ENCODE measurements around the gene ACTN4.

ACTN4 gene

DNA sequence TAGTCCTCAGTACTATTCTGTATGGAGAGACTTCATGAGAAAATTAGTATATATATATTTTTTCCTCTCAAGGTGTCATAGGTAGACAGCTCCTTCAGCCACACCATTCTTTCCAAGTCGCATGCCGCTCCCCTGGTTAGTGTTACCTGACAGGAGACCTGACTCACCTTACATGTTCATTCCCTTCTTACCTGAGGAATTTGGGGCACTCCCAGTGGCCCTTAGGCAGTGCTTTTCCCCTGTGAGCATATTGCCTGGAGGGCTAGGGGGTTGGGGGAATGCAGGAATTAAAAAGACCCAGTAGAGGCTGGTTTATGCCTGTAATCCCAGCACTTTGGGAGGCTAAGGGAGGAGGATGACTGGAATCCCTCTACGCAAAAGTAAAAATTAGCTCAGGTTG lies 9.0 kb upstream of the ACTN4 start:
- DNase-seq: no peak

DNA sequence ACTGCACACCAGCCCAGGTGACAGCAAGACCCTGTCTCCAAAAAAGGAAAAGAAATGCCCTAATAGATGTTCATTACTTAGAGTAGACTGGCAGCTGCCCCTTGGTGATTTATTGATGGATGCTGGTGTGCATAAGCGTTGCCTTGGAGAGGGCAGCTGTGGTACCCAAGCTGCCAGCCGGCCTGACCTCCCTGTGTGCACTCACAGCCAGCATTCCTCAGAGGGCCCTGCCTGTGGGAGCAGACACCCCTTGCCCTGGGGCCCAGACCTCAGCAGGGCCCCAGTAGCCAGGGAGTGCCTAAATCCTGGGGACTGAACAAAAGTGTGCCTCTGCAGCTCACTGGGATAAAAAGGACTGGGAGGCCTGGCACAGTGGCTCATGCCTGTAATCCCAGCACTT lies 7.8 kb upstream of the ACTN4 start:
- no peak for DNase-seq

DNA sequence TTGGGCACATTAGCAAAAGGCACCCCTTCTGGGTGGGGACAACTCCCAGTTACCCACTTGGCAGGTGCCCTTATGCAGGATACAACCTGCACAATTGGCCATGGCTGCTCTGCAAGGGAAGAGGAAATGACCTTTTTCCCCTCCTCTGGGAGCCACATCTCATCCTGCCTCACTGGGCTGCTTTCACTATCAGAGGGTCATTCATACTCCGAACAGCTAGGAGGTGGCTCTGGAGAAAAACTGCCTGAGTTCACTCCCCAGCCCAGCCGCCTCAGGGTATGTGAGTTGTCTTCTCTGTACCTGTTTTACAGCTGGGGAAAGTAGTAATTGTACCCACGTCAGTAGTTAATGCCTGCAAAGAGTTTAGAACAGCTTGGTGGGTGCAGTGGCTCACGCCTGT lies 7.1 kb upstream of the ACTN4 start:
- DNase-seq: no peak

DNA sequence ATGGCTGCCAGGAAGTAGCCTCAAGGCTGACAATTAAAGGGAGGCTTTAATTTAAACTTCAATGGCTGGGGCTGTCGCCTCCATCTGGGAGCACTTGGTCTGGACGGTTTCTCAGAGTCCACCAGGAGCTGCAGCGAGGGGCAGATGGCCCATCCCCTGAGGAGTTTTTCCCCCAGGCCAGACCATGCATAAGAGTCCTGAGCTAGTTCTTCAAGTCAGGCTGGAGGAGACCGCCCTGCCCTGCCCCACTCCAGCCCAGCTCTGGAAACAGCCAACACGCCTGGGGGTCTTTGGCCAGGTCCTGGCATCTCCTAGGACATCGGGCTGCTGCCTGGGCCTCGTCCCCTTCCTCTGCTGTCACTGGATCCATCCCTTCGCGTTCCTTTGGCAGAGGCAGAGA lies 5.3 kb upstream of the ACTN4 start:
- DNase-seq: no peak

DNA sequence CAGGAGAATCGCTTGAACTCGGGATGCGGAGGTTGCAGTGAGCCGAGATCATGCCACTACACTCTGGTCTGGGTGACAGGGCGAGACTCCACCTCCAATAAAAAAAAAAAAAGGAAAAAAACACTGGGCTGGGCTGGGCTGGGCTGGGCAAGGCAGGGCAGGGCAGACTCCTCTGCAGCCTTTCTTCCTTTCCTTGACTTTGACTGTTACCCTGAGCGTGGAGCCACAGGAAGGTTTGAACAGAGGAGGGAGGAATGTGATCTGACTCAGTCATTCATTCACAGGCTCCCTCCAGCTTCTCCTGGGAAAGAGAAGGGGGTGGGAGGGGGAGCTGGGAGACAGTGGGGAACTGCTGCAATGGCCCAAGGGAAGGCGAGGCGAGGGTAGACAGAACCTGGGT lies 2.7 kb upstream of the ACTN4 start:
- no peak for DNase-seq

DNA sequence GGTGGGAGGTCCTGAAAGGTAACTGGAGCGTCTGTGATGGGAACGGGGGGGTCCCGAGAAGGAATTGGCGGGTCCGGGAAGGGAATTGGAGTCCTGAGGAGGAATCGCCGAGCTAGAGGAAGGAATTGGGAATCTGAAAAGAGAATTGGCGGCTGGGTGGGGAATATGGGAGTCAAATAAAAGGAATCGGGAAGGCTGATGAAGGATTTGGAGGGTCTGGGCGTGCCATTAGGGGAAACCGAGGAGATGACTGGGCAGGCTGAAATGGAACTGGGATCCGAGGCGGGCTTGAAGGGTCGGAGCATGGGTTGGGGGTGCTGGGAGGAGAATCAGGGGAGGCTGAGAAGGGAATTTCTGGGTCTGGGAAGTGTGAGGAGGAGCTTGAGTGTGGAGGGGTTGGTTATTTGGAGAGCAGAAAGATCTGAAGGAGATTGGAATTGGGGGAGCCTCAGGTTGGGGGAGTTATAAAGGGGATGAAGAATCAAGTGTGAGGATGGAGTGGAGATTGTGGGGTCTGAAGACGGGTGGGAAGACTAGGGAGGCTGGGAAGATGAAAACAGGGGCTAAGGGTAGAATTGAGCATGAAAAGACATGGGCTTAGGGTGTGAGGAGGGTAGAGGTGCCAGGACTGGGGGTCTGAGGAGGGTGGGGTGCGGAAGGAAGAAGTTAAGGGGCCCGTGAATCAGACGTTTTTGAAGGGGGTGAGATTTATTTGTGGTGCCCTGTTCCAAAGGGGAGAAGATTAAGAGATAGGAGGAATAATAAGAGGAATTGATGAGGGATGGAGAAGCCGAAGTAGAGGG lies 718 bp downstream of the ACTN4 start:
- peak; percentile 42 for DNase-seq

DNA sequence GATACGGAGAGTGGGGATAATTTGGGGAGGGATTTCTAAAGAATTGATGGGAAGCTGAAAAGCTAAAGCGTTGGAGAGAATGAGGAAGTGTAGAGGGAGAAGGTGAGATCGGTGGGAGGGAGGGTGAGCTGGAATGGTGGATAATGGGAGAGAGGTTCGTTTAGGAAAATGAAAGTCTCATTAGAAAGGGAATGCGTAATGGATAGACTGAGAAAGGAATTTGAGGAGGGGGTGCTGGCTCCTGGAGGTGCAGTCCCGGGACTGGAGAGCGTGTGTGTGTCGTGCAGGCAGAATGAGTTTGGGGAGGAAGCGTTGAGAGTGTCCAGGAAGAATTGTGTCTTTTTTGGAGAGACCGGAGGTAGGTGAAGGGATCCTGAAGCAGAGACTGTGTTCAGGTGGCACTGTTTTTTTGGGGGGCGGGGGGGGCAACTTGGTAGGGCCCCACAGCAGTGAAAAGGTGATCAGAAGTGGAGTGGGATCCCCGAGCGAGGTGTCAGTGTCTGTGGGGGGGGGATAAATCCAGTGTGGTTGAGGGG lies 1.4 kb downstream of the ACTN4 start:
- no peak for DNase-seq

DNA sequence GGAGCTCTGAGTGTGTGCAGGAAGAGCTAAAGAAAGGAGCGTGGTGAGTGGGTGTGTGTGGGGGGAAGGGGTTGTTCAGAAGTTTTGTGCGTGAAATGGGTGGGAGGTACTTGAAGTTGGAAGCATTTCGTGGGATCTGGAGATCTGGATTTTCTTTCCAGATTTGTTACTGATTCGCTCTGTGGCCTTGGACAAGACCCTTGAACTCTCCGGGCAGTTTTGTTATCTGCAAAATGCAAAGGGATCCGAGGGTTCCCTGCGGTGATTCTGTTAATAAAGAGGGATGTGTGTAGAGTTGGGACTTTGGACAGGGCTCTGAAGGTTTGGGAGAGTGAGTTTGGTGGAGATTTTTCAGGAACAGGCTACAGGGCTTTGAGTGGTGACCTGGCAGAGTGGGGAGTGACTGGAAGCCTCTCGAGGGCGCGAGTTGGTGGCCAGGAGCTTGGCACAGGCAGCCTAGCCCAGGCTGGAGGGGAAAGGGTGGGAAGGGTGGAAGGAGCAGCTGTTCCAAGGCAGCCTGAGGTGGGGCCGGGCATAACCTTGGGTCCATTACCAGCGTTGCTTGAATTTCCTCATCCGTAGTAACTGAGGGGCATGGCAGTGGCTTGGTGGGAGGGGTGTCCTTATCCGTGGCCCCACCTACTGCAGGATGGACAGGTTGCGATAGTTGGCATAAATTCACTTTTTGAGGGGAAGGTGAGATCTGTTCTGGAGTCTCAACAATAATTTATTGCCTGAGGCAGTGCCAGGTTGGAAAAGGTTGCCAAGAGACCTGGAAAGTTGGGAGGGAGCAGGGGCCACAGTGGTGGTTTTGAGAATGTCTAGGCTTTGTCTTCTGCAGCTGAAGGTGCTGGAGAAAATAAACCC lies 2.1 kb downstream of the ACTN4 start:
- DNase-seq: peak; percentile 47

DNA sequence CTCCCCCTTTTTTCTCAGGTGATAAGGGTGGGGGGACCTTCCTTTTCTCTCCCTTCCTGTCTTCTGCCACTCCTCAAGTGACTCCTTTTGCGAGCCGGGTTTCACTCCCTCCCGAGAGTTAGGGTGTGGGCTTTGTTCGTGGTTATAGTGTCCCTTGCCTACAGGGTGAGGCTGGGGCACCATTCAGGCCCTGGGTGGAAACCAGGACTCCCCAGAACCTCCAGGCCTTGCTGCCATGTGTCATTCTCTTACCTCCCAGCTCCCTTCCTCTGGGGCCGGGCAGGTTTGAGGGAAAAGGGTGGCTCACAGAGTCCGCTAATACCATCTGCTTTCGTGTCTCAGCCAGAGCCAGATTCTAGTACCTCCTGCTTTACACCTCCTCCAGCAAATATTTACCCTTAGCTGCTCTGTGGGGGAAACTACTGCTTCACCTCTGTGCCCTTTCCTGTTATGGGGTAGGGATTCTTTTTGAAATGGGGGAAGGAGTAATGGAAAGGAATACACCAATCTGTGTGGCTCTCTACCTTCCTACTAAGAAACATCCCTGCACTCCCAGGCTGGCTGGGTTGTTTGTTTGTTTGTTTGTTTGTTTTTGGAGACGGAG lies 2.8 kb downstream of the ACTN4 start:
- peak; percentile 72 for DNase-seq

DNA sequence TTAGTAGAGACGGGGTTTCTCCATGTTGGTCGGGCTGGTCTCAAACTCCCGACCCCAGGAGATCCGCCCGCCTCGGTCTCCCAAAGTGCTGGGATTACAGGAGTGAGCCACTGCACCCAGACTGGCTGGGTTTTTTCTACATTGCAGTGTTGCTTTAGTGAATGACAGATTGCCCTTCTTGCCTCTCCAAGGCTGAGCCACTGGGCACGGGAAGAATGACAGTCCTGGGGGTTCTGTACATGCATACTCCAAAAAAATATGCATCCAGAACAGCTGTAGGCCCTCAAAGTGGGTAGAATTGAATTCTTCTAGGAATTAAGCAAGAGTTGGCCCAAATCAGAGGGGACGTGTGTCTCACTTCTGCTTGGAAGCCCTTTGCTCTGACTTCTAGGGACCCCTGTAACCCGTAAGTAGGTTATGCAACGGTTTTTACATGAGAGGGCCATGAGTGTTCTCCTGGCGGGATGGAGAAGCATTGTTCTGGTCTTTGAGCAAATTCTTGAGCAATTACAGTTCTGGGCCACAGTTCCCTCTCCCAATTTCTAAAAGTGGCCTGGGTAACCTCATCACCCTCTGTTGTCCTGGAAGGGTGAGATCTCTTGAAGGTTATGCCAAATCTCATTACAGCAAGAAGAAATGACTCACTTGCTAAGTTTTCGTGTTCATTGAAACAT lies 3.6 kb downstream of the ACTN4 start:
- no peak for DNase-seq

DNA sequence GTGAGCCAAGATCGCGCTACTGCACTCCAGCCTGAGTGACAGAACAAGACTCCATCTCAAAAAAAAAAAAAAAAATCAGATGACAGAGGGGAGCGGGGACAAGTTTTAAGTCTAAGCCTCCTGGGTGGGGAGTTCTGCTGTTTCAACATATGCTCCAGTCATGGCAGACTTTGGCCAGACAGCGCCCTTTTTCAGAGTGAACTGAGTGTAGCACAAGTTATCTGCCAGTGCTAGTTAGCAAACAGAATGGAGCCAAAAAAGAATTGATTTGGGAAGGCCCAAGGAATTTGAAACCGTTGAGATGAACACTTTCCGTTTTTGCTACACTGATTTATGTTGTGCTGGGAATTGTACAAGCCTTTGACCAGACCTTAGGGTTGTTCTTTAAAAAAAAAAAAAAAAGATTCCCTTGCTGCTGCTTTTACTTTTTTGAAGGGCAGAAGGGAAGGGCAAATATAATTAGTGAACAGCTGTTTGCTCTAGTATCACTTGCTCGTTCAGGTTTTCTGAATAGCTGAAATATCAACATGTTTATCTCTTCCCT lies 5.7 kb downstream of the ACTN4 start:
- peak; percentile 96 for DNase-seq

DNA sequence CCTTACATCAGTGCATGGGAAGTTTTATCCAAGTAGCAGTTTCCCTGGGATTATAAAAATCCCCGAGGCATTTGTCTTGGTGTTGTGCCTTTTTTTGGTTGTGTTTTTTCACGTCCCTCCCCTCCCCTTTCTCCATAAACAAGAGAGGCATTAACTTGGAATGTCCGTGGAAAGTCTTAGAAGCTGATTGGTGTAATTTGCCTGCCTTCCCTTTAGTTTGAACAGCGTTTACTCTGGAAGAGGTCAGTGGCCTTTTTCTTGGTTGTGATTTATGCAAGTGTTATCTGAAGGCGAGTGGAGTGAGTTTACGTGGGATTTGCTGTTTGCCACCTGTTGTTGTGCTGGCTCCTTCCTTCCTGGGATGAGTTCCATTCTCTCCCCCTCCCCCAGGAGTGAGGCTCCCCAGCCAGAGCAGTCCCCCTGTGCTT lies 7.2 kb downstream of the ACTN4 start:
- no peak for DNase-seq

DNA sequence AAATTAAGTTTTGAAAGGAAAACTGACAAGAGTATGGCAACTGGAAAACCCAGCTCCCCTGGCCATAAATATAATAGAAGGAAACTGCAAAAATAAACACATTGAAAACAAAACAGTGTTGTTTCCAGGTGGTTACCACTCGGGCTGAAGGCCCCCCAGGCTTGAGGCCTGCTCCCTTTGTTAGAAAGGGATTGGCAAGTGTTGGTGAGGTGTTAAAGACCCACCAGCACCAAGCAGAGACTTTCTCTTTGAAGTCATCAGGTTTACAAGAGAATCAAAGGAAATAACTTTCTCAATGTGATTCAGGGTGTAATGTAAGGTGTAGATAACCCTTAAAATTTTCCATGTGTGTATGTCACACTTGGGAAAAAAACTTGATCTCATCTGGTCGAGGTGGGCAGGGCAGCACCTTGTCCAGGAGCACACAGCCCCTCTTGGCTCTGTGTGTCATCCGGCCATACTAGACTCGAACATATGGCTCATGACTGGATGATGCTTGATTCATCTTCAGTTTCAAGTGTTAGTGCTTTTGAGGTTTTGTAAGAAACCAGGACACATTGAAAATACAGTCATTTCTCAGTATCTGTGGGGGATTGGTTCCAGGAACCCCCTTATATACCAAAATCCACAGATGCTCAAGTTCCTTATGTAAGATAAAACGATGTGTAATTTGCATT lies 7.8 kb downstream of the ACTN4 start:
- peak; percentile 20 for DNase-seq

DNA sequence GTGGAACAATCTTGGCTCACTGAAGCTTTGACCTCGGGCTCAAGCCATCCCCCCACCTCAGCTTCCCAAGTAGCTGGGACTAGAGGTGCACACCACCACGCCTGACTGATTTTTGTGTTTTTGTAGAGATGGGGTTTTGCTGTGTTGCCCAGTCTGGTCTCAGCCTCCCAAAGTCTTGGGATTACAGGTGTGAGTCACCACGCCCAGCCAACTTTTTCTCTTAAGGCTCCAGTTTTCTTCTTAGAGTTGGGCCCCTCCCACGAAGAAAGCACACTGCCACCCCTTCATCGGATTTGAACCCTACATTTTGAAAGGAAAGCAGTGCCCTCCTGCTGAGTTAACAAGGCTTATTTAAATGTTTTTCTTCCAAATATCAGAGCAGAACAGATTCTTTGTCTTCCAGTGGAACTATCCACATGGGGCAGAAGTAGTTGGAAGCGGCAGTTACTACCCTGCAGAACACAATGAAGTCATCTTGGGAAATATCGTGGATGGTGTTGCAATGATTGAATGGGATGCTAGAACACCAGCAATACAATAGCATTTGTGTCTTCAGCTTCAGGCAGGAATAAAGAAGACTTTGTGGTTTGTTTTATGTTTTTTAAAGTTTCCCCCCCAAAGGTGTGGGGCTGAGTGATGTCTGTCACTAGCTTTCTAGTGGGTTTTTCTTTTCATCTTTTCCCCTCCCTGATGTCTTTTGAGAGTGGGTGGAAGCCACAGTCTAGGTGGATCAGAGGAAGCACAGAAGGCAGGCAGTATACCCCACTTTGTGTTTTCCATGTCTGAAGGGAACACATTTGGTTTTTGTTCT lies 8.9 kb downstream of the ACTN4 start:
- no peak for DNase-seq

DNA sequence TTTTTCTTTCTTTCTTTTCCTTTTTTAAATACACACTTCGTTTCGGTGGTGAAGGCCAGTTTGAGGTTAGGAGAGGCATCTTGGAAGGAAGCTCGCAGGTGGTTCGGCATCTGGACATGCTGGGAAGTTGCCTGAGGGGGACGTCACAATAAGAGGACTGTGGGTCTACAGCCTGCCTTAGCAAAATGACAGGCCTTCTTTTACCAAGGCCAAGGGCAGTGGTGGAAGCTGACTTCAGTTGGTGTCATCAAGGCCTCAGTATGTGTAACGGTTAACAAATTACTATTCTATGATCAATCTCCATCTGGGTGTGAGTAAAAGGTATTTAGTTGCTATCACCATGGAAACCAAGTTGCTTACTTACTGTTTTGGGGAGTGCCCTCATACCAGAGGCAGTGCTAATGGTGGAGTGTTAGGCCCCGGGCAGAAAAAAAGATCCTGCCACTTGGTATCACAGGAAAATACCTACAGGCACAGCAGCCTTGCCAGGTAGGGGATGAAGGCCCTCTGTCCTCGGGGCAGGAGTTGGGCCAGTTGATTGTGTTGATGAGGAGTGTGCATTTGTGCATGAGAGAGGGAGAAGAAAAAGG lies 10.3 kb downstream of the ACTN4 start:
- DNase-seq: no peak

DNA sequence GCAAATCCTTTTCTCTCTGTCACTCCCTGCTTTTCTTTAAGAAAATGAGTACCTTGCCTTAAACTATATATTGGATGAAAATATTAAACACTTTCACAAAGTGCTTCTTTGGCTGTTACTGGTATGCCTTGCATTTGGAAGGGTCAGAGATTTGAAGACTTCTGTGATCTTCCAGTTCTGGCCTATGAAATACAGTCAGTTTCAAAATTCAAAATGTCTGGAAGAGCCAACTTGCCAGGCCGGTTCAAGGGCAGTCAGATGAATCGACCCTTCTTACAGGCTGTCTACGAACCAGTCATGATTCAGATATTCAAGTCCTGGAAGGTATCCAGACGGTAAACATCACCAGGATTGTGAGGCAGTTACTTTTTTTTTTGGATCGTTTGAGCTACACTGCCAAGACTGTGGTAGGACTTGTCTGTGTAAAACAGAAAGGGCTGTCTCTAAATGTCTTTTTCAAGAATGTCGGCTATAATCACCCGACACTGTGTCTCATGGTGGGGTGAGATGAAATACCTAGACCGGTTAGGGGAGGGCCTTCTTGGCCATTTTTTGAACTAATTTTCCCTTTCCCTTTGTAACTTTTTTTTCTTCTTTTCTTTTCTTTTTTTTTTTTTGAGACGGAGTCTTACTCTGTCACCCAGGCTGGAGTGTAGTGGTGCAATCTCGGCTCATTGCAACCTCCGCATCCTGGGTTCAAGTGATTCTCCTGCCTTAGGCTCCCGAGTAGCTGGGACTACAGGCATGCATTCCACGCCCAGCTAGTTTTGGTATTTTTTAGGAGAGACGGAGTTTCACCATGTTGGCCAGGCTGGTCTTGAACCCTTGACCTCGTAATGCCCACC lies 11.2 kb downstream of the ACTN4 start:
- DNase-seq: peak; percentile 94

DNA sequence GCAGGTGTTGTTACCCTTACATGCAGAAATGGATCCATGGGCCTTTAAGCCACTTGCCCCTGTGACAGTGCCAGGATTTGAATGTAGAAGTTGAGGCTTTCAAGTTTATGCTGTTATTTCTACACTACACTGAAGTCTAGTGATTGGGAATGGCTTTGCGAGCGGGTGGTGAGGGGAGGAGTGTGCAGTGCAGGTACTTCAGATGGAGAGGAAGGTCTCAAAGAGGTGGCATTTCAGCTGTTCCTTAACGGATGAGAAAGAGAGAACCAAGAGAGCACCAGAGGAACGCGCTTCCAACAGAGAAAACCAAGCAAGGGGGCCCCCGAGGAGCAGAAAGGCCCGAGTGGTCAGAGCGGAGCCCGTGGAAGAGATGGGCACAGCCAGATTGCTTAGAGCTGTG lies 13.3 kb downstream of the ACTN4 start:
- no peak for DNase-seq

DNA sequence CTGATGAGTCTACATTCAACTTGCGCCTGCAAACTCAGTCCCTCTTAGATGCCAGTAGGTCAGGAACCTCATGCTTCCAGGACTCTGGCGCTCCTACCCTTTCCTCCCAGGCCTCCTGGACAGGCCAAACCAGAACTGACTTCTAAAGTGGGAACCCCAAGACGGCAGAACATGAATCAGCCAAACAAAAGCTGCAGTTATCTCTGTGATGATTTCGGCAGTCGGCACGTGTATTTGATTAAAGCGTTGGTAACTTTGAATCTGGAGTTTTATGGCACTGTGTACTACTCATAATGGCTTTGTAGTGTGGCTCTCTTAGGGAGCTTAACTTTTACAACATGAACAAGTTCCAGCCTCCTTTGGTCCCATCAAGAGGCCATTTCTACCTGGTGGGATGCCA lies 13.7 kb downstream of the ACTN4 start:
- no peak for DNase-seq

DNA sequence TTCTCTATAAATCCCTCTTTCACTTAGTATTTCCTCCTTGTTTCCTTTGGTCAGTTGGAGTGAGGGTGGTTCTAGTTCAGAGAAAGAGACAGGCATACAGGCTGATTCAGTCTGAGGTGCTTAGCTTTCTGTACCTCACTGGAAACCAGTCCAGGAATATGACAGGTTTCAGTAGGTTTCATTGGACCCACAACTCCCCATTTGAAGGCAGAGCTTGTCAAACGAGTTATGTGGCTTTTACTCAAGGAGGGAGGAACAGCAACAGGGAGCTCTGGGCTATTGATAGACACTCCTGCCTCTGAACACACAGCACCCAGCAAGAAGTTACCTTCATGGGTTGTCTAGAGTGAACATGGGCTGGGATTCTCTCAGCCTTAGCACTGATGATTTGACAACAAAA lies 14.5 kb downstream of the ACTN4 start:
- no peak for DNase-seq
